Measurements from ENCODE around the gene LIG1.
"Not testable (repeated sequence)": the region's sequence is repeated elsewhere in the genome, so short reads cannot be mapped to it uniquely, and the experiment has no call there.

The LIG1 gene

DNA sequence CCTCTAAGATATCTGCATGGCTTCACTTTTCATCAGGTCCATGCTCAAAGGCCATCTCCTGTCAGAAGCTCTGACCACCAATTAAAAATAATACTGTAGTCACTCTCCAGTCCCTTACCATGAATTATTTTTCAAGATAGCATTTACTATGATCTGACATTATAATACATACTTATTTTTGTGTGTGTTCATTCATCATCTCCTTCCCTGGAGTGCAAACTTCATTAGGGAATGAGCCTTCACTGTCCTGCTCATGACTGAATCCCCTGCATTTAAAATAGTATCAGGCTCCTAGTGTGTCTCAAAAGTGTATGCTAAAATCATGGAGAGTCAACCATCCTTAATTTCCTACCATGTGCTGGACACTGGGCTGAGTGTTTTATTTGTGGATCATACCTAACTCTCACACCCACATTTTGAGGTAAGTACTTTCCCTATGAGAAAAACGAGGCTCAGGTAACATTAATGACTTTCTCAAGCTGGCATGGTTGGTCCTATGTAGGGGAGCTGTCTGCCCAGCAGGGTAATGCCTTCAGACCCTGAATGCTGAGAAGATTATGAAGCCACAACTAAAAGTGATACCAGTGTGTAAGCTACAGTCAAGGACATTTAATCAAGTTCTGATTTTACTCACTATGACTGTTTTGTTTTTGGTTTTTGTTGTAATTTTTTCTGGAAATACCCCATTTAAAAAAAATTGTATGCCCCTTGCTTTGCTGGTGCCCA, 75.9 kb downstream of the LIG1 start:
- Histone ChIP-seq H3K27ac (ENCODE audit: low read depth, low read length) (no peak overlapping the region), H3K9me3 (ENCODE audit: control insufficient read depth in 5 of 5, low read length in 5 of 5) (peaks cover 0 to 17% (median 9%) of the 10 kb centered on the region in 5 donors), H3K36me3 (ENCODE audit: control insufficient read depth in 5 of 5, insufficient read depth in 5 of 5, low read length in 5 of 5) (peaks cover 7 to 50% (median 31%) of the 10 kb centered on the region in 5 donors), H3K9ac (ENCODE audit: low read length in 5 of 5) (no peak overlapping the region), H3K4me3 (ENCODE audit: low read depth in 1 of 5, low read length in 5 of 5) (no peak overlapping the region), H3K27me3 (ENCODE audit: control insufficient read depth in 5 of 5, insufficient read depth in 4 of 5, low read length in 5 of 5) (no peaks in the 10 kb centered on the region), H3K4me1 (ENCODE audit: control insufficient read depth in 5 of 5, insufficient read depth in 5 of 5, low read length in 5 of 5) (peaks cover 0 to 8% (median 6%) of the 10 kb centered on the region in 5 donors)

DNA sequence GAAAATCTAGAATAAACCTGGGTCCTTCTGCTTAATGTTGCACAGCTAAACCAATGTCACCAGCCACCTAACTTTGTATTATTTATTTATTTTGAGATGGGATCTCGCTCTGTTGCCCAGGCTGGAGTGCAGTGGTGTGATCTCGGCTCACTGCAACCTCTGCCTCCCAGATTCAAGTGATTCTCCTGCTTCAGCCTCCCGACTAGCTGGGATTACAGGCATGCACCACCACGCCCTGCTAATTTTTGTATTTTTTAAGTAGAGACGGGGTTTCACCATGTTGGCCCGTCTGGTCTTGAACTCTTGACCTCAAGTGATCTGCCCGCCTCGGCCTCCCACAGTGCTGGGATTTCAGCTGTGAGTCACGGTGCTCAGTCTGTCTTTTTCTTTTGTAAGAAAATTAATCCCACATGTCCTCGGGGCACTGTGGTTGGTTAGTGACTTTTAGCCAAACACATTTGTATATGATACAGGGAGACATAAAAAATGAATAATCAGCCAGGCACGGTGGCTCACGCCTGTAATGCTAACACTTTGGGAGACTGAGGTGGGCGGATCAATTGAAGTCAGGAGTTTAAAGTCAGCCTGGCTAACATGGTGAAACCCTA, 78.9 kb downstream of the LIG1 start:
- not testable (repeated sequence) for H3K27ac ChIP-seq (ENCODE audit: low read depth, low read length)

DNA sequence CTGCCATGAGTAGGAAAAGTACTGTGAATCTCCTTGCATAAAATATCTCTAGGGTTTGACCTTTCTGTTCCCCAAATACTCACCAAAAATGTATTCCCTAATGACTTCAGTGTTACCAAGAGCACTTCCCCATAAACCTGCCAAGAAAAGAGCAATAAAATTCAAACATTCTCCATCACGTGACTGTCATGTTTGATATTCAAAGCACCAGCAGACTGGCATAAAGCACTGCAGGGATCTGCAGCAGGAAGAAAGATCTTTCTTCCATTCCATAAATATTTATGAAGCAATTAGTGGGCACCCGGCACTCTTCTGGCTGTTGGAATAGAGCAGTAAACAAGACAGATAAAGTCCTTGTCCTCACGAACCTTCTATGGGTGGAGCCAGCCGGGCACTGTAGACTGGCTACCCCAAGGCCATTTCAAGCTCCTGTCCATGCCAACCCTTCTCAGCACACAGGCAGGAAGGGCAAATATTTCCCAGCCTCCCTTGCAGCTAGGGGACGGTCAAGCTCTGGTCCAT, 79.8 kb downstream of the LIG1 start:
- H3K4me1 ChIP-seq (ENCODE audit: control insufficient read depth in 5 of 5, insufficient read depth in 5 of 5, low read length in 5 of 5) = peaks cover 0 to 8% (median 6%) of the 10 kb centered on the region in 5 donors
- H3K36me3 ChIP-seq (ENCODE audit: control insufficient read depth in 5 of 5, insufficient read depth in 5 of 5, low read length in 5 of 5) = peaks cover 7 to 26% (median 22%) of the 10 kb centered on the region in 5 donors
- peaks cover 0 to 17% (median 9%) of the 10 kb centered on the region in 5 donors for H3K9me3 ChIP-seq (ENCODE audit: control insufficient read depth in 5 of 5, low read length in 5 of 5)
- H3K4me3 ChIP-seq (ENCODE audit: low read depth in 1 of 5, low read length in 5 of 5) = no peak overlapping the region
- H3K9ac ChIP-seq (ENCODE audit: low read length in 5 of 5) = no peak overlapping the region
- no peaks in the 10 kb centered on the region for H3K27me3 ChIP-seq (ENCODE audit: control insufficient read depth in 5 of 5, insufficient read depth in 4 of 5, low read length in 5 of 5)
- H3K27ac ChIP-seq (ENCODE audit: low read depth, low read length) = no peak overlapping the region

More for the DNA sequence above, 78.9 kb downstream of the LIG1 start:
- not testable (repeated sequence) for H3K4me3 ChIP-seq (ENCODE audit: low read depth in 1 of 5, low read length in 5 of 5); H3K4me1 ChIP-seq (ENCODE audit: control insufficient read depth in 5 of 5, insufficient read depth in 5 of 5, low read length in 5 of 5); H3K9ac ChIP-seq (ENCODE audit: low read length in 5 of 5); H3K27me3 ChIP-seq (ENCODE audit: control insufficient read depth in 5 of 5, insufficient read depth in 4 of 5, low read length in 5 of 5)
- peaks cover 7 to 35% (median 29%) of the 10 kb centered on the region in 5 donors for H3K36me3 ChIP-seq (ENCODE audit: control insufficient read depth in 5 of 5, insufficient read depth in 5 of 5, low read length in 5 of 5)
- peaks cover 0 to 17% (median 9%) of the 10 kb centered on the region in 5 donors for H3K9me3 ChIP-seq (ENCODE audit: control insufficient read depth in 5 of 5, low read length in 5 of 5)

DNA sequence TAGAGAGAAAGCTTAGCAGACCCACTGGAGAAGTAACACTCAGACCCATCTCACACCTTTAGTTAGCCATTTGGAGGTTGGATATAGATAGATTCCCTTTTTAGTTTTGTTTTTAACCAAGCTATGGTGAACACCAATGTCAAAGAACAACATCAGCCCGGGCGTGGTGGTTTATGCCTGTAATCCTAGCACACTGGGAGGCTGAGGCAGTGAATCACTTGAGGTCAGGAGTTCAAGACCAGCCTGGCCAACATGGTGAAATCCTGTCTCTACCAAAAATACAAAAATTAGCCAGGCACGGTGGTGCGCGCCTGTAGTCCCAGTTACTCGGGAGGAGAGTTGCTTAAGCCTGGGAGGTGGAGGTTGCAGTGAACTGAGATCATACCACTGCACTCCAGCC, 81.2 kb downstream of the LIG1 start:
- H3K27ac ChIP-seq (ENCODE audit: low read depth, low read length); H3K4me1 ChIP-seq (ENCODE audit: control insufficient read depth in 5 of 5, insufficient read depth in 5 of 5, low read length in 5 of 5); H3K4me3 ChIP-seq (ENCODE audit: low read depth in 1 of 5, low read length in 5 of 5); H3K9ac ChIP-seq (ENCODE audit: low read length in 5 of 5); H3K27me3 ChIP-seq (ENCODE audit: control insufficient read depth in 5 of 5, insufficient read depth in 4 of 5, low read length in 5 of 5); H3K9me3 ChIP-seq (ENCODE audit: control insufficient read depth in 5 of 5, low read length in 5 of 5): not testable (repeated sequence)
- H3K36me3 ChIP-seq (ENCODE audit: control insufficient read depth in 5 of 5, insufficient read depth in 5 of 5, low read length in 5 of 5) = peaks cover 0 to 16% (median 10%) of the 10 kb centered on the region in 5 donors

DNA sequence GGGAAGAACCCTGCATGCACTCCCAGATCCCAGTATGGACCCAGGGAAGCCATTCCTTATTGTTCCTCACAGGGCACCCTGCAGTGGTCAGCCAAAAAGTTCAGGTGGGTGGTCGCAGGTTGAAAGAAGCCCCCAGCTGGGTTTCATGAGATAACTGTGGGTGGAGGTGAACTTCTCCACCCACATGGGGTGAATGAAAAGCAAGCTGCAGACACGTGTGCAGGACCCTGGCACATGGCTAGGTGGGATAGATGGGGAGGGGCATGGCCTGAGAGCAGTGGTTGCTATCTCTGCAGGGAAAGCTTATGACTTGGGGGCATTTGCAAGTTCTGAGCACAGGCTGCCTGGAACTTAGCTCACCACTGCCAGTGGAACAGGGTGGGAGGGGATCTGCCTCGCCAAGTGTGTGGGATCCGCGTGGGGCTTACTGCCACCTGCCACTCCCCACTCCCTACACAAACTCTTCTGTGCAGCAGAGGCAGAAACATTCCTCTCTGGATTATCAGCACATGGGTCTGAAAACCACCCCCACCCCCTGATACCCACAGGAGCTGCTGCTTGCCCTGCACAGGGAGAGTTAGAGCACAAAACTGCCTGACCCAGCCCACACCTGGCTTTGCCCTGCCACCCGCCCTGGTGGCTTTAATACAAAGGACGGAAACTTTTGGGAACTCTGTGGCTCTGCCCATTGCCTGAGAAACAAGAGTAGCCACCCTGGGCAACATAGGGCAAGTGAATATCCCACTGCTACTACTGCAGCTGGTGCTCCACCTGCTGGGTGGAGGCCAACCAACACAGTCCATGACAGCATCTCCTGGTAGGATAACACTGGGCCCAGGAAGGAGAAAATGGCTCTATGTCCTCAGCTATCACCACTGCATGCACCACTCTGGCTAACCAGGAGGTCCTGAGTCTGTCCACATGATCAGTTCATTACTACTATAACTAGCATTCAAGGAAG, 84.0 kb downstream of the LIG1 start:
- Histone ChIP-seq H3K36me3 (ENCODE audit: control insufficient read depth in 5 of 5, insufficient read depth in 5 of 5, low read length in 5 of 5) (peaks cover 0 to 5% (median 3%) of the 10 kb centered on the region in 5 donors), H3K27ac (ENCODE audit: low read depth, low read length) (no peak overlapping the region), H3K4me3 (ENCODE audit: low read depth in 1 of 5, low read length in 5 of 5) (no peak overlapping the region), H3K9me3 (ENCODE audit: control insufficient read depth in 5 of 5, low read length in 5 of 5) (peaks cover 0 to 5% (median 0%) of the 10 kb centered on the region in 5 donors), H3K9ac (ENCODE audit: low read length in 5 of 5) (no peak overlapping the region), H3K27me3 (ENCODE audit: control insufficient read depth in 5 of 5, insufficient read depth in 4 of 5, low read length in 5 of 5) (no peaks in the 10 kb centered on the region), H3K4me1 (ENCODE audit: control insufficient read depth in 5 of 5, insufficient read depth in 5 of 5, low read length in 5 of 5) (peaks cover 0 to 8% (median 6%) of the 10 kb centered on the region in 5 donors)

DNA sequence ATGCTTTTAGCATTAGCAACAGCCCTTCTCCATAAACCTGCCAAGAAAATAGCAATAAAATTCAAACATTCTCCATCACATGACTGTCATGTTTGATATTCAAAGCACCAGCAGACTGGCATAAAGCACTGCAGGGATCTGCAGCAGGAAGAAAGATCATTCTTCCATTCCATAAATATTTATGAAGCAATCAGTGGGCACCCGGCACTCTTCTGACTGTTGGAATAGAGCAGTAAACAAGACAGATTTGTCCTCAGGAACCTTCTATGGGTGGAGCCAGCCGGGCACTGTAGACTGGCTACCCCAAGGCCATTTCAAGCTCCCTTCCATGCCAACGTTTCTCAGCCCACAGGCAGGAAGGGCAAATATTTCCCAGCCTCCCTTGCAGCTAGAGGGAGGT, 85.1 kb downstream of the LIG1 start:
- Histone ChIP-seq H3K27ac (ENCODE audit: low read depth, low read length) (no peak overlapping the region), H3K9ac (ENCODE audit: low read length in 5 of 5) (no peak overlapping the region), H3K4me3 (ENCODE audit: low read depth in 1 of 5, low read length in 5 of 5) (no peak overlapping the region), H3K27me3 (ENCODE audit: control insufficient read depth in 5 of 5, insufficient read depth in 4 of 5, low read length in 5 of 5) (no peaks in the 10 kb centered on the region), H3K4me1 (ENCODE audit: control insufficient read depth in 5 of 5, insufficient read depth in 5 of 5, low read length in 5 of 5) (peaks cover 0 to 4% (median 1%) of the 10 kb centered on the region in 5 donors), H3K36me3 (ENCODE audit: control insufficient read depth in 5 of 5, insufficient read depth in 5 of 5, low read length in 5 of 5) (peaks cover 0 to 5% (median 3%) of the 10 kb centered on the region in 5 donors), H3K9me3 (ENCODE audit: control insufficient read depth in 5 of 5, low read length in 5 of 5) (peaks cover 0 to 2% (median 0%) of the 10 kb centered on the region in 5 donors)

DNA sequence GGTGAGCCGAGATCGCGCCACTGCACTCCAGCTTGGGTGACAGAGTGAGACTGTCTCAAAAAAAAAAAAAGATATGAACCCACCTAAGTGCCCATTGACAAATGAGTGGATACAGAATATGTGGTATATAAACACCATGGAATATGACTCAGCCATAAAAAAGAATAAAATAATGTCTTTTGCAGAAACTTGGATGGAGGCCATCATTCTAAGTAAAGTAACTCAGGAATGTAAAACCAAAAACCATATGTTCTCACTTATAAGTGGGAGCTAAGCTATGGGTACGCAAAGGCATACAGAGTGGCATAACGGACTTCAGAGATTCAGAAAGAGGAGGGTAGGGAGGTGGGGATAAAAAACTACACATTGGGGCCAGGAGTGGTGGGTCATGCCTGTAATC, 89.0 kb downstream of the LIG1 start:
- Histone ChIP-seq H3K9ac (ENCODE audit: low read length in 5 of 5) (no peak overlapping the region), H3K27ac (ENCODE audit: low read depth, low read length) (no peak overlapping the region), H3K27me3 (ENCODE audit: control insufficient read depth in 5 of 5, insufficient read depth in 4 of 5, low read length in 5 of 5) (no peaks in the 10 kb centered on the region), H3K36me3 (ENCODE audit: control insufficient read depth in 5 of 5, insufficient read depth in 5 of 5, low read length in 5 of 5) (peaks cover 0 to 15% (median 3%) of the 10 kb centered on the region in 5 donors), H3K9me3 (ENCODE audit: control insufficient read depth in 5 of 5, low read length in 5 of 5) (peaks cover 0 to 2% (median 0%) of the 10 kb centered on the region in 5 donors), H3K4me1 (ENCODE audit: control insufficient read depth in 5 of 5, insufficient read depth in 5 of 5, low read length in 5 of 5) (no peaks in the 10 kb centered on the region), H3K4me3 (ENCODE audit: low read depth in 1 of 5, low read length in 5 of 5) (no peak overlapping the region)

DNA sequence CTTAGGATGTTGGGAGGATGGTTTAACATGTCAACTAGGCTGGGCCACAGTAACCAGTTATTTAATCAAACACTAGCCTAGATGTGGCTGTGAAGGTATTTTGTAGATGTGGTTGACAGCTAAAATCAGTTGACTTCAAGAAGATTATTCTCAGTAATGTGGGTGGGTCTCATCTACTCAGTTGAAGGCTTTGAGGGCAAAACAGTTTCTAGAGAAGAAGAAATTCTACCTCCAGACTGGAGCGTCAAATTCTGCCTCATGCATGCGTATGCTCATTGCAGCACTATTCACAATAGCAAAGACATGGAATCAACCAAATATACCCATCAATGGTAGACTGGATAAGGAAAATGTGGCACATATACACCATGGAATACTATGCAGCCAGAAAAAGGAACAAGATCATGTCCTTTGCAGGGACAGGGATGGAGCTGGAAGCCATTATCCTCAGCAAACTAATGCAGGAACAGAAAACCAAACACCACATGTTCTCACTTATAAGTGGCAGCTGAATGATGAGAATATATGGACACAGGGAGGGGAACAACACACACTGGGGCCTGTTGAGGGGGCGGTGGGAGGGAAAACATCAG, 99.9 kb downstream of the LIG1 start:
- not testable (repeated sequence) for H3K9me3 ChIP-seq (ENCODE audit: control insufficient read depth in 5 of 5, low read length in 5 of 5); H3K4me3 ChIP-seq (ENCODE audit: low read depth in 1 of 5, low read length in 5 of 5); H3K27ac ChIP-seq (ENCODE audit: low read depth, low read length); H3K4me1 ChIP-seq (ENCODE audit: control insufficient read depth in 5 of 5, insufficient read depth in 5 of 5, low read length in 5 of 5); H3K27me3 ChIP-seq (ENCODE audit: control insufficient read depth in 5 of 5, insufficient read depth in 4 of 5, low read length in 5 of 5); H3K9ac ChIP-seq (ENCODE audit: low read length in 5 of 5)
- peaks cover 2 to 33% (median 16%) of the 10 kb centered on the region in 5 donors for H3K36me3 ChIP-seq (ENCODE audit: control insufficient read depth in 5 of 5, insufficient read depth in 5 of 5, low read length in 5 of 5)

DNA sequence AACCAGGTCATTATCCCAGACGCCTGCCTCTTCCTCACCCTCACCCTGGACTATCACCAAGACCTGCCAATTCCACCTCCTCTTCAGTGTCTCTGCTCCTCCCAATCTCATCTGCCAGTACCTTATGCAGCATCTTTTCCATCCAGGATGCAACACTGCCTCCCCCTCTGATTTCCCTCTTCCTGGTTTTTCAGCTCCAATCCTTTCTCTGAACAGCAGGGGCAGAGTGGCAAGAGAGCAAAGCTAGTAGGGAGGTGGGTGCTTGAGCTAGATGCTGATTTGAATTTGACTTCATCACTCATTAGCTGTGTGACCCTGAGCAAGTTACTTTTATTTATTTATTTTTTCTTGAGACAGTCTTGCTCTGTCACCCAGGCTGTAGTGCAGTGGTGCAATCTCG, 100.7 kb downstream of the LIG1 start:
- Histone ChIP-seq H3K9me3 (ENCODE audit: control insufficient read depth in 5 of 5, low read length in 5 of 5) (no peaks in the 10 kb centered on the region), H3K4me1 (ENCODE audit: control insufficient read depth in 5 of 5, insufficient read depth in 5 of 5, low read length in 5 of 5) (no peaks in the 10 kb centered on the region), H3K36me3 (ENCODE audit: control insufficient read depth in 5 of 5, insufficient read depth in 5 of 5, low read length in 5 of 5) (peaks cover 0 to 33% (median 13%) of the 10 kb centered on the region in 5 donors), H3K9ac (ENCODE audit: low read length in 5 of 5) (no peak overlapping the region), H3K27ac (ENCODE audit: low read depth, low read length) (no peak overlapping the region), H3K4me3 (ENCODE audit: low read depth in 1 of 5, low read length in 5 of 5) (no peak overlapping the region), H3K27me3 (ENCODE audit: control insufficient read depth in 5 of 5, insufficient read depth in 4 of 5, low read length in 5 of 5) (no peaks in the 10 kb centered on the region)
